K562 (cell line): ENCODE results near the gene NKIRAS1. TPM values are rescaled to one million over a fixed set of nuclear protein-coding genes. Genes with fewer than 3 reads are reported as not detected.

Source experiments
- ARID3A ChIP-seq: IDR thresholded peaks from 2 replicates; pipeline ENCODE4 v1.6.1; 2012; ENCODE audit warnings: low read depth, low read length, improper control_type of control experiment, borderline replicate concordance
- BACH1 ChIP-seq: fragments of 200-800 bp; sonication (Bioruptor generic); IDR thresholded peaks from 2 replicates; pipeline ENCODE4 v1.6.1; 2016; ENCODE audit warnings: missing genetic modification characterization, missing compliant biosample characterization
- CREB5 ChIP-seq: fragments of 250-450 bp; sonication (Bioruptor Pico); IDR thresholded peaks from 2 replicates; pipeline ENCODE4 v1.5.0; 2020; ENCODE audit warnings: mild to moderate bottlenecking
- EP300 ChIP-seq: IDR thresholded peaks from 2 replicates; pipeline ENCODE4 v1.6.1; 2012; ENCODE audit warnings: low read length, improper control_type of control experiment
- FOXM1 ChIP-seq, 2 experiments: fragments of 450-650 bp in 1 of 2; sonication (generic) in 1 of 2; formaldehyde crosslinking in 1 of 2; IDR thresholded peaks; 2 replicates each; pipeline versions ENCODE4 v1.6.1 to v1.9.0; 2017 to 2022; ENCODE audit warnings: low read depth in 2 of 2, mild to moderate bottlenecking in 2 of 2, missing genetic modification reagents in 1 of 2, moderate library complexity in 1 of 2
- HDAC1 ChIP-seq, 2 experiments: fragments of 450-650 bp; IDR thresholded peaks; 2 replicates each; pipeline ENCODE4 v1.6.1; 2016 to 2017; ENCODE audit warnings: inconsistent platforms in 1 of 2, mild to moderate bottlenecking in 1 of 2, moderate library complexity in 1 of 2
- HDAC3 ChIP-seq: fragments of 450-650 bp; IDR thresholded peaks from 2 replicates; pipeline ENCODE4 v1.6.1; 2018; ENCODE audit warnings: borderline replicate concordance, mild to moderate bottlenecking, moderate library complexity; ENCODE audit not compliant: partially characterized antibody
- MAFF ChIP-seq: IDR thresholded peaks from 2 replicates; pipeline ENCODE4 v1.6.1; 2012; ENCODE audit warnings: low read length, improper control_type of control experiment
- NCOA1 ChIP-seq: fragments of 450-650 bp; IDR thresholded peaks from 2 replicates; pipeline ENCODE4 v1.6.1; 2016; ENCODE audit warnings: low read depth
- NFE2L1 ChIP-seq: fragments of 450-650 bp; IDR thresholded peaks from 2 replicates; pipeline ENCODE4 v1.6.1; 2016; ENCODE audit warnings: missing genetic modification characterization, low read depth, mild to moderate bottlenecking, missing compliant biosample characterization, moderate library complexity, borderline replicate concordance
- PML ChIP-seq: IDR thresholded peaks from 2 replicates; pipeline ENCODE4 v1.6.1; 2012; ENCODE audit warnings: low read length, inconsistent platforms
- RBM25 ChIP-seq: fragments of 200-400 bp; formaldehyde crosslinking; IDR thresholded peaks from 2 replicates; pipeline ENCODE4 v1.6.1; 2018; ENCODE audit warnings: low read length, low read depth, moderate library complexity; ENCODE audit not compliant: severe bottlenecking
- SAFB2 ChIP-seq: fragments of 200-400 bp; formaldehyde crosslinking; IDR thresholded peaks from 2 replicates; pipeline ENCODE4 v1.6.1; 2018; ENCODE audit warnings: borderline replicate concordance, low read length, low read depth, moderate library complexity; ENCODE audit not compliant: severe bottlenecking
- STAT5A ChIP-seq: IDR thresholded peaks from 2 replicates; pipeline ENCODE4 v1.6.1; 2012; ENCODE audit warnings: low read length, inconsistent platforms, borderline replicate concordance
- ZNF124 ChIP-seq: sonication (generic); formaldehyde crosslinking; IDR thresholded peaks from 2 replicates; pipeline ENCODE4 v1.8.1; 2022; ENCODE audit warnings: missing genetic modification reagents
- ZNF318 ChIP-seq, 2 experiments: fragments of 450-650 bp; IDR thresholded peaks; 2 replicates each; pipeline ENCODE4 v1.6.1; 2016; ENCODE audit warnings: mild to moderate bottlenecking in 2 of 2, borderline replicate concordance in 1 of 2, low read depth in 1 of 2, moderate library complexity in 1 of 2
- ZNF384 ChIP-seq: IDR thresholded peaks from 2 replicates; pipeline ENCODE4 v1.6.1; 2012; ENCODE audit warnings: low read depth, low read length, improper control_type of control experiment
- polyA plus RNA-seq, 8 experiments: library from polyadenylated mRNA; depleted of rRNA in 4 of 8; stranded (reverse) in 5 of 8; unstranded in 3 of 8; fragments of >200 nt; fragmentation: Nextera tagmentation in 2 of 8; fragmentation: Illumina TruSeq in 1 of 8; extraction: Ambion mirVana in 2 of 8; extraction: Trizol in 1 of 8; gene quantifications; 2 replicates each; pipeline versions ENCODE4 v1.2.1 to v1.2.3, GENCODE V29; 2011 to 2014; ENCODE audit warnings: inconsistent platforms in 1 of 8, missing spikeins in 1 of 8
- total RNA-seq, 7 experiments: library from RNA; depleted of rRNA in 6 of 7; stranded (reverse); fragments of >200 nt in 6 of 7; fragmentation: Illumina TruSeq in 2 of 7; extraction: Trizol in 2 of 7; gene quantifications; 2 replicates each; pipeline versions ENCODE4 v1.2.1 to v1.2.3, GENCODE V29; 2011 to 2021; ENCODE audit warnings: low replicate concordance in 1 of 7

The NKIRAS1 gene
- total and polyA plus RNA-seq, 9 of the 15 experiments (the other 6 are each of a cell fraction or from before 2014, with no cell fraction given) = 5.1 to 10.3 (median 6.3) TPM

GRCh38 chr3:23940775-23941174, 24.0 kb upstream of the NKIRAS1 start (continued):
- TF ChIP-seq ARID3A (no peak), SAFB2 (no peak), ZNF124 (CRISPR knock-in tag) (no peak), HDAC3 (no peak), HDAC1 (IDR thresholded peaks at IDR 0.05) (no peak), FOXM1 (IDR thresholded peaks at IDR 0.05; ENCODE audit: low read depth) (peak; percentile 53; the same call in 1 of the 2 replicates), FOXM1 (CRISPR knock-in tag; IDR thresholded peaks at IDR 0.05; ENCODE audit: low read depth) (no peak), ZNF318 (IDR thresholded peaks at IDR 0.05; ENCODE audit: borderline replicate concordance in 1 of 2, low read depth in 1 of 2) (0 out of 4 replicates have a peak, but pooled peaks of 1 of the 2 experiments have one; percentile 19), PML (0 out of 2 replicates have a peak, but pooled peaks have one; percentile 9), NCOA1 (peak; percentile 44; the same call in 1 of the 2 replicates), EP300 (peak; percentile 58), CREB5 (CRISPR knock-in tag) (no peak), RBM25 (peak; percentile 11), STAT5A (no peak), MAFF (peak; percentile 84), NFE2L1 (tag) (peak; percentile 51; the same call in 1 of the 2 replicates), ZNF384 (peak; percentile 79), BACH1 (tag) (peak; percentile 90)
